Pancreas (tissue), 10 donors: Measurements from ENCODE around the gene SLC4A5. TPM values are rescaled to one million over a fixed set of nuclear protein-coding genes. Genes with fewer than 3 reads are reported as not detected.

ENCODE experiments used
- ATAC-seq, 4 donors: fragments of 200-7000 bp; cut with Tn5 transposase; one replicate each; pipeline versions ENCODE4 v1.8.0 to v1.9.1; 2020; ENCODE audit warnings: mild to moderate bottlenecking in 4 of 4, moderate library complexity in 4 of 4
- DNase-seq, 6 donors: peaks; one replicate each; pipeline ENCODE4 v3.0.0-alpha.2; 2020
- FAIRE-seq: peaks from 2 replicates; lab custom pipeline; 2012; peaks lifted over from hg19 to GRCh38; lab: Jason Lieb, UNC
- H3K27ac ChIP-seq, 4 donors: fragments of 200-600 bp; sonication (generic); 1 replicate in 3 of 4; 2 replicates in 1 of 4; pipeline versions ENCODE4 v1.5.0 to v1.8.0; 2020
- H3K27me3 ChIP-seq, 4 donors: fragments of 200-600 bp; one replicate each; pipeline ENCODE4 v1.8.0; 2021
- H3K36me3 ChIP-seq, 3 donors: fragments of 200-600 bp; sonication (generic) in 1 of 3; one replicate each; pipeline versions ENCODE4 v1.5.0 to v1.8.0; 2020 to 2021
- H3K4me1 ChIP-seq, 3 donors: fragments of 200-600 bp; one replicate each; pipeline ENCODE4 v1.8.0; 2021
- H3K4me3 ChIP-seq, 4 donors: fragments of 200-600 bp; sonication (generic) in 2 of 4; one replicate each; pipeline versions ENCODE4 v1.5.0 to v1.8.0; 2020 to 2021
- H3K9me3 ChIP-seq, 4 donors: fragments of 200-600 bp; one replicate each; pipeline ENCODE4 v1.8.0; 2021
- CTCF ChIP-seq, 4 donors: fragments of 200-600 bp; sonication (generic) in 3 of 4; IDR thresholded peaks; one replicate each; pipeline versions ENCODE4 v1.5.0 to v1.8.0; 2021; ENCODE audit warnings: antibody characterized with exemption in 4 of 4
- WGBS, 2 donors: extraction: QIAGEN DNeasy Blood & Tissue Kit; methylation state at CpG; one replicate each; pipeline ENCODE4 v1.1.7; 2013; 5-methylcytosine and 5-hydroxymethylcytosine counted together
- intact Hi-C, 3 donors: fragments of 100-400 bp; cut with DNase I; formaldehyde crosslinking; loops; one replicate each; pipeline versions ENCODE4 v1.11.1 to v1.14.2; 2022
- polyA plus RNA-seq, 2 donors: library from polyadenylated mRNA; stranded (reverse); fragments of 200-250 nt; gene quantifications; one replicate each; pipeline ENCODE4 v1.2.3, GENCODE V29; 2013
- total RNA-seq, 6 donors: library from RNA; stranded (reverse); fragmentation: NEBNext Ultra II Directional in 4 of 6; extraction: Animal tissue kit (Norgen Biotek cat#: 25700) in 4 of 6; gene quantifications; one replicate each; pipeline versions ENCODE4 v1.2.1 to v1.2.4, GENCODE V29; 2021 to 2023
- donor health status: healthy with polysubstance abuse.
- donor health status: DM: no; HTN: no; CAD: no; lungs with moderate emphysema.
- donor health status: DM: no; HTN: no; CAD: no.
- donor health status: control.
- donor health status: control.
- donor health status: Bipolar disorder and iron deficiency.
- donor health status: DM: yes; HTN: yes; CAD: no.
- donor health status: DM: no; HTN: no; CAD: no.
- donor health status: DM: no; HTN: no; CAD: no.
- donor health status: DM: yes; HTN: yes; CAD: no.

The SLC4A5 gene
- total and polyA plus RNA-seq, 8 donors, result 0.60 to 2.2 (median 1.4) TPM

GRCh38 chr2:74390606-74391005 lies 47.4 kb upstream of the SLC4A5 start:
- no peaks in the 10 kb centered on the region for H3K36me3 ChIP-seq
- H3K27ac ChIP-seq, result no peak overlapping the region
- H3K9me3 ChIP-seq, result no peaks in the 10 kb centered on the region
- peak overlapping the region in 3 of 4 donors; percentile 84 to 92 (median 91) for H3K4me3 ChIP-seq
- WGBS, 2 donors, result 55 to 58% methylated on average over 5 of the region's 5 CpGs
- intact Hi-C loops, result no loop called here
- no peaks in the 10 kb centered on the region for H3K27me3 ChIP-seq
- peaks cover 0 to 10% (median 6%) of the 10 kb centered on the region in 3 donors for H3K4me1 ChIP-seq
- DNase-seq (no peak), ATAC-seq (no peak), FAIRE-seq (no peak)
- TF ChIP-seq CTCF (IDR thresholded peaks at IDR 0.05), result no peak

GRCh38 chr2:74387346-74387745 lies 44.1 kb upstream of the SLC4A5 start:
- Histone ChIP-seq H3K27me3 (no peaks in the 10 kb centered on the region), H3K36me3 (no peaks in the 10 kb centered on the region), H3K9me3 (no peaks in the 10 kb centered on the region), H3K4me1 (peaks cover 10 to 23% (median 19%) of the 10 kb centered on the region in 3 donors), H3K4me3 (no peak overlapping the region), H3K27ac (no peak overlapping the region)
- WGBS, 2 donors, result 95 to 100% methylated on average over 1 of the region's 1 CpG
- no peak for ATAC-seq
- no peak for FAIRE-seq
- no peak for TF ChIP-seq CTCF (IDR thresholded peaks at IDR 0.05)
- intact Hi-C loops, result no loop called here
- DNase-seq, result no peak

GRCh38 chr2:74385396-74385795 lies 42.2 kb upstream of the SLC4A5 start:
- H3K36me3 ChIP-seq, result no peaks in the 10 kb centered on the region
- no peaks in the 10 kb centered on the region for H3K27me3 ChIP-seq
- intact Hi-C loops, result no loop called here
- FAIRE-seq (no peak), DNase-seq (no peak), ATAC-seq (no peak)
- 84% methylated on average over 8 of the region's 8 CpGs for WGBS, 2 donors
- no peak overlapping the region for H3K4me3 ChIP-seq
- no peak for TF ChIP-seq CTCF (IDR thresholded peaks at IDR 0.05)
- peaks cover 10 to 23% (median 18%) of the 10 kb centered on the region in 3 donors for H3K4me1 ChIP-seq
- no peak overlapping the region for H3K27ac ChIP-seq
- no peaks in the 10 kb centered on the region for H3K9me3 ChIP-seq

- ATAC-seq (no peak), FAIRE-seq (no peak), DNase-seq (no peak)
- Histone ChIP-seq H3K36me3 (no peaks in the 10 kb centered on the region), H3K4me3 (no peak overlapping the region), H3K27me3 (no peaks in the 10 kb centered on the region), H3K9me3 (no peaks in the 10 kb centered on the region), H3K4me1 (peaks cover 9 to 23% (median 10%) of the 10 kb centered on the region in 3 donors), H3K27ac (peak overlapping the region in 1 of 4 donors; percentile 39)
- intact Hi-C loops, result no loop called here
- WGBS, 2 donors, result 67 to 78% methylated on average over 3 of the region's 3 CpGs
- no peak for TF ChIP-seq CTCF (IDR thresholded peaks at IDR 0.05)
Measured at GRCh38 chr2:74384051-74384450, 40.8 kb upstream of the SLC4A5 start.

- Histone ChIP-seq H3K27me3 (no peaks in the 10 kb centered on the region), H3K4me3 (no peak overlapping the region), H3K27ac (peak overlapping the region in 2 of 4 donors; percentile 39 to 51), H3K36me3 (no peaks in the 10 kb centered on the region), H3K4me1 (peaks cover 9 to 23% (median 10%) of the 10 kb centered on the region in 3 donors), H3K9me3 (no peaks in the 10 kb centered on the region)
- ATAC-seq, result peak; percentile 88 to 96 (median 89)
- DNase-seq, result peak in 2 of 6 donors; percentile 25 to 38
- FAIRE-seq, result no peak
- TF ChIP-seq CTCF (IDR thresholded peaks at IDR 0.05), result no peak
- WGBS, 2 donors, result 5 to 6% methylated on average over 1 of the region's 1 CpG
- intact Hi-C loops, result no loop called here
Measured at GRCh38 chr2:74383254-74383653, 40.0 kb upstream of the SLC4A5 start.
